WTC11 (cell line): ENCODE data around the gene MBP. TPM values are rescaled to one million over a fixed set of nuclear protein-coding genes. Genes with fewer than 3 reads are reported as not detected.
A peak's percentile ranks its signal among the peaks of the same experiment; 100 is the strongest.

Experiments
- ATAC-seq: fragments of 200-7000 bp; cut with Tn5 transposase; 2 replicates; pipeline ENCODE4 v1.10.0; 2021; ENCODE audit warnings: mild to moderate bottlenecking, moderate library complexity
- CTCF ChIA-PET: fragments of 300-600 bp; sonication (Branson Sonifier 250); formaldehyde crosslinking; loops from one replicate; lab custom pipeline; 2021; ENCODE audit warnings: antibody characterized with exemption; lab: Charles Lee
- POLR2A ChIA-PET: fragments of 350-600 bp; sonication (Branson Sonifier 250); formaldehyde crosslinking; loops from one replicate; lab custom pipeline; 2021; ENCODE audit warnings: antibody characterized with exemption; lab: Charles Lee
- DNase-seq: peaks from one replicate; pipeline ENCODE4 v3.0.0; 2021; ENCODE audit warnings: low spot score
- H3K27ac Mint-ChIP-seq: 2 replicates; pipeline ENCODE4 v1.8.0; 2021; ENCODE audit warnings: mixed read lengths
- H3K27me3 Mint-ChIP-seq: 2 replicates; pipeline ENCODE4 v1.8.0; 2021; ENCODE audit warnings: low read depth, mild to moderate bottlenecking, moderate library complexity, mixed read lengths
- H3K36me3 Mint-ChIP-seq: 2 replicates; pipeline ENCODE4 v1.8.0; 2021; ENCODE audit warnings: mixed read lengths
- H3K4me1 Mint-ChIP-seq: 2 replicates; pipeline ENCODE4 v1.8.0; 2022; ENCODE audit warnings: mixed read lengths
- H3K4me3 Mint-ChIP-seq: 2 replicates; pipeline ENCODE4 v1.8.0; 2021; ENCODE audit warnings: mild to moderate bottlenecking, moderate library complexity, mixed read lengths
- H3K9me3 Mint-ChIP-seq: 2 replicates; pipeline ENCODE4 v1.8.0; 2021; ENCODE audit warnings: mixed read lengths
- AFF4 ChIP-seq: sonication (generic); formaldehyde crosslinking; IDR thresholded peaks from 2 replicates; pipeline ENCODE4 v1.8.1; 2023; ENCODE audit warnings: mild to moderate bottlenecking, missing genetic modification reagents, borderline replicate concordance
- ATF2 ChIP-seq: sonication (generic); formaldehyde crosslinking; IDR thresholded peaks from 2 replicates; pipeline ENCODE4 v1.8.1; 2022; ENCODE audit warnings: low read depth, missing genetic modification reagents, borderline replicate concordance
- ATF3 ChIP-seq: sonication (generic); formaldehyde crosslinking; conservative IDR thresholded peaks from 2 replicates; pipeline ENCODE4 v1.8.1; 2022; ENCODE audit warnings: mild to moderate bottlenecking, missing genetic modification reagents
- CBFB ChIP-seq: sonication (generic); formaldehyde crosslinking; IDR thresholded peaks from 2 replicates; pipeline ENCODE4 v1.8.1; 2022; ENCODE audit warnings: mild to moderate bottlenecking, low read depth, missing genetic modification reagents
- CREB1 ChIP-seq: sonication (generic); formaldehyde crosslinking; IDR thresholded peaks from 2 replicates; pipeline ENCODE4 v1.8.0; 2023; ENCODE audit warnings: mild to moderate bottlenecking, missing genetic modification reagents
- CREM ChIP-seq: sonication (generic); formaldehyde crosslinking; IDR thresholded peaks from 2 replicates; pipeline ENCODE4 v1.8.1; 2022; ENCODE audit warnings: mild to moderate bottlenecking, missing genetic modification reagents, moderate library complexity
- FOXJ3 ChIP-seq: sonication (generic); formaldehyde crosslinking; IDR thresholded peaks from 2 replicates; pipeline ENCODE4 v1.9.0; 2021; ENCODE audit warnings: missing genetic modification reagents, mild to moderate bottlenecking, borderline replicate concordance
- MAX ChIP-seq: sonication (generic); formaldehyde crosslinking; IDR thresholded peaks from 2 replicates; pipeline ENCODE4 v1.8.0; 2022; ENCODE audit warnings: mild to moderate bottlenecking, missing genetic modification reagents
- OVOL2 ChIP-seq: fragments of 250-450 bp; sonication (Bioruptor Pico); IDR thresholded peaks from 2 replicates; pipeline ENCODE4 v1.9.0; 2021; ENCODE audit warnings: mild to moderate bottlenecking, borderline replicate concordance
- RELA ChIP-seq: sonication (generic); formaldehyde crosslinking; IDR thresholded peaks from 2 replicates; pipeline ENCODE4 v1.8.1; 2022; ENCODE audit warnings: missing genetic modification reagents, mild to moderate bottlenecking, borderline replicate concordance
- STAT6 ChIP-seq: sonication (generic); formaldehyde crosslinking; conservative IDR thresholded peaks from 2 replicates; pipeline ENCODE4 v1.8.1; 2023; ENCODE audit warnings: mild to moderate bottlenecking, low read depth, missing genetic modification reagents, moderate library complexity
- TCF7 ChIP-seq: sonication (generic); formaldehyde crosslinking; IDR thresholded peaks from 2 replicates; pipeline ENCODE4 v1.8.0; 2022; ENCODE audit warnings: mild to moderate bottlenecking, low read depth, missing genetic modification reagents, moderate library complexity
- TEAD4 ChIP-seq: sonication (generic); formaldehyde crosslinking; IDR thresholded peaks from 2 replicates; pipeline ENCODE4 v1.8.0; 2022; ENCODE audit warnings: mild to moderate bottlenecking, missing genetic modification reagents
- USF1 ChIP-seq: sonication (generic); formaldehyde crosslinking; IDR thresholded peaks from 2 replicates; pipeline ENCODE4 v1.8.0; 2022; ENCODE audit warnings: mild to moderate bottlenecking, missing genetic modification reagents
- ZNF396 ChIP-seq: fragments of 250-450 bp; sonication (Bioruptor Pico); IDR thresholded peaks from 2 replicates; pipeline ENCODE4 v1.8.0; 2021; ENCODE audit warnings: mild to moderate bottlenecking, moderate library complexity, borderline replicate concordance
- ZNF423 ChIP-seq: fragments of 250-450 bp; sonication (Bioruptor Pico); IDR thresholded peaks from 2 replicates; pipeline ENCODE4 v2.1.2; 2022; ENCODE audit warnings: mild to moderate bottlenecking, moderate library complexity
- total RNA-seq: library from RNA; stranded (reverse); gene quantifications from 3 replicates; pipeline ENCODE4 v1.2.3, GENCODE V29; 2021

The MBP gene
- total RNA-seq, 1 experiment from 2014 or later, result 19.6 TPM

- Mint-ChIP-seq H3K27ac (peak overlapping the region; percentile 80), H3K4me3 (no peak overlapping the region), H3K4me1 (peaks cover 15% of the 10 kb centered on the region), H3K27me3 (no peaks in the 10 kb centered on the region; the same call in 1 of the 2 replicates), H3K36me3 (peaks cover 12% of the 10 kb centered on the region), H3K9me3 (peaks cover 17% of the 10 kb centered on the region)
- ATAC-seq, result no peak
- ChIA-PET POLR2A (no interaction called here), CTCF (interaction anchor here (1.2 kb wide), 1 partner anchor 16 kb away, joined by 3 read pairs; no protein-coding TSS in a partner anchor)
- no peak for DNase-seq
- no peak for TF ChIP-seq FOXJ3
Observed at GRCh38 chr18:77015771-77016710, 116.5 kb downstream of the MBP start.

- peaks cover 24% of the 10 kb centered on the region for H3K4me1 Mint-ChIP-seq
- TF ChIP-seq ATF3, result no peak
- no peak for TF ChIP-seq CREM (CRISPR knock-in tag)
- TF ChIP-seq CBFB (CRISPR knock-in tag), result no peak
- no peak for TF ChIP-seq ZNF396 (CRISPR knock-in tag)
- TF ChIP-seq TEAD4 (CRISPR knock-in tag), result no peak
- no peak for TF ChIP-seq USF1
- no peak for TF ChIP-seq AFF4 (CRISPR knock-in tag)
- no peak for TF ChIP-seq ATF2
- TF ChIP-seq CREB1 (CRISPR knock-in tag), result no peak
- no peak for TF ChIP-seq OVOL2 (CRISPR knock-in tag)
- no peak for TF ChIP-seq STAT6 (CRISPR knock-in tag)
- no peak for TF ChIP-seq MAX (CRISPR knock-in tag)
- no peak for TF ChIP-seq ZNF423
- no peak for TF ChIP-seq RELA (CRISPR knock-in tag)
- TF ChIP-seq TCF7 (CRISPR knock-in tag), result no peak
- TF ChIP-seq, all 79 proteins: peak for 0
- Mint-ChIP-seq H3K27ac (no peak overlapping the region; the same call in 1 of the 2 replicates), H3K4me3 (no peak overlapping the region), H3K36me3 (peaks cover 12% of the 10 kb centered on the region), H3K9me3 (peaks cover 17% of the 10 kb centered on the region), H3K27me3 (no peaks in the 10 kb centered on the region; the same call in 1 of the 2 replicates)
- ChIA-PET CTCF (interaction anchor here (1.2 kb wide), 1 partner anchor 15 kb away, joined by 3 read pairs; no protein-coding TSS in a partner anchor), POLR2A (no interaction called here)
- ATAC-seq, result no peak
- DNase-seq, result no peak
Observed at GRCh38 chr18:77015169-77015568, 117.4 kb downstream of the MBP start.
